WTC11 (cell line): Measurements from ENCODE around the gene LSM4. TPM values are rescaled to one million over a fixed set of nuclear protein-coding genes. Genes with fewer than 3 reads are reported as not detected.

Source experiments
- ATAC-seq: fragments of 200-7000 bp; cut with Tn5 transposase; 2 replicates; pipeline ENCODE4 v1.10.0; 2021; ENCODE audit warnings: mild to moderate bottlenecking, moderate library complexity
- CTCF ChIA-PET: fragments of 300-600 bp; sonication (Branson Sonifier 250); formaldehyde crosslinking; loops from one replicate; lab custom pipeline; 2021; ENCODE audit warnings: antibody characterized with exemption; lab: Charles Lee
- POLR2A ChIA-PET: fragments of 350-600 bp; sonication (Branson Sonifier 250); formaldehyde crosslinking; loops from one replicate; lab custom pipeline; 2021; ENCODE audit warnings: antibody characterized with exemption; lab: Charles Lee
- DNase-seq: peaks from one replicate; pipeline ENCODE4 v3.0.0; 2021; ENCODE audit warnings: low spot score
- H3K27ac Mint-ChIP-seq: 2 replicates; pipeline ENCODE4 v1.8.0; 2021; ENCODE audit warnings: mixed read lengths
- H3K27me3 Mint-ChIP-seq: 2 replicates; pipeline ENCODE4 v1.8.0; 2021; ENCODE audit warnings: low read depth, mild to moderate bottlenecking, moderate library complexity, mixed read lengths
- H3K36me3 Mint-ChIP-seq: 2 replicates; pipeline ENCODE4 v1.8.0; 2021; ENCODE audit warnings: mixed read lengths
- H3K4me1 Mint-ChIP-seq: 2 replicates; pipeline ENCODE4 v1.8.0; 2022; ENCODE audit warnings: mixed read lengths
- H3K4me3 Mint-ChIP-seq: 2 replicates; pipeline ENCODE4 v1.8.0; 2021; ENCODE audit warnings: mild to moderate bottlenecking, moderate library complexity, mixed read lengths
- H3K9me3 Mint-ChIP-seq: 2 replicates; pipeline ENCODE4 v1.8.0; 2021; ENCODE audit warnings: mixed read lengths
- ELF4 ChIP-seq: sonication (generic); formaldehyde crosslinking; IDR thresholded peaks from 2 replicates; pipeline ENCODE4 v1.8.1; 2022; ENCODE audit warnings: low read depth, mild to moderate bottlenecking, moderate library complexity, missing genetic modification reagents
- FOXP1 ChIP-seq: sonication (generic); formaldehyde crosslinking; IDR thresholded peaks from 2 replicates; pipeline ENCODE4 v1.8.0; 2022; ENCODE audit warnings: missing genetic modification reagents, mild to moderate bottlenecking, moderate library complexity, borderline replicate concordance
- GABPB1 ChIP-seq: sonication (generic); formaldehyde crosslinking; IDR thresholded peaks from 2 replicates; pipeline ENCODE4 v1.8.1; 2023; ENCODE audit warnings: mild to moderate bottlenecking, missing genetic modification reagents
- GTF2I ChIP-seq: fragments of 250-450 bp; sonication (Bioruptor Pico); conservative IDR thresholded peaks from 2 replicates; pipeline ENCODE4 v1.4.0; 2021; ENCODE audit warnings: mild to moderate bottlenecking
- JAZF1 ChIP-seq: fragments of 250-450 bp; sonication (Bioruptor Pico); IDR thresholded peaks from 2 replicates; pipeline ENCODE4 v1.9.0; 2021; ENCODE audit warnings: moderate library complexity, mild to moderate bottlenecking, inconsistent platforms
- NFYB ChIP-seq: sonication (generic); formaldehyde crosslinking; conservative IDR thresholded peaks from 2 replicates; pipeline ENCODE4 v1.8.0; 2022; ENCODE audit warnings: low read depth, missing genetic modification reagents
- PRRX2 ChIP-seq: fragments of 250-450 bp; sonication (Bioruptor Pico); IDR thresholded peaks from 2 replicates; pipeline ENCODE4 v1.8.0; 2021; ENCODE audit warnings: mild to moderate bottlenecking
- SP1 ChIP-seq: sonication (generic); formaldehyde crosslinking; conservative IDR thresholded peaks from 2 replicates; pipeline ENCODE4 v1.8.1; 2022; ENCODE audit warnings: missing genetic modification reagents
- TCF7 ChIP-seq: sonication (generic); formaldehyde crosslinking; IDR thresholded peaks from 2 replicates; pipeline ENCODE4 v1.8.0; 2022; ENCODE audit warnings: mild to moderate bottlenecking, low read depth, missing genetic modification reagents, moderate library complexity
- TP53 ChIP-seq: sonication (generic); formaldehyde crosslinking; IDR thresholded peaks from 2 replicates; pipeline ENCODE4 v1.8.1; 2023; ENCODE audit warnings: mild to moderate bottlenecking, missing genetic modification reagents
- ZNF121 ChIP-seq: sonication (generic); formaldehyde crosslinking; IDR thresholded peaks from 2 replicates; pipeline ENCODE4 v1.8.0; 2023; ENCODE audit warnings: missing genetic modification reagents
- ZNF317 ChIP-seq: sonication (generic); formaldehyde crosslinking; IDR thresholded peaks from 2 replicates; pipeline ENCODE4 v1.8.1; 2023; ENCODE audit warnings: low read depth, mild to moderate bottlenecking, moderate library complexity, missing genetic modification reagents, borderline replicate concordance
- ZNF396 ChIP-seq: fragments of 250-450 bp; sonication (Bioruptor Pico); IDR thresholded peaks from 2 replicates; pipeline ENCODE4 v1.8.0; 2021; ENCODE audit warnings: mild to moderate bottlenecking, moderate library complexity, borderline replicate concordance
- ZNF416 ChIP-seq: fragments of 250-450 bp; sonication (Bioruptor Pico); IDR thresholded peaks from 2 replicates; pipeline ENCODE4 v1.9.0; 2021; ENCODE audit warnings: mild to moderate bottlenecking, inconsistent platforms
- total RNA-seq: library from RNA; stranded (reverse); gene quantifications from 3 replicates; pipeline ENCODE4 v1.2.3, GENCODE V29; 2021
- TF ChIP-seq, protein P1 (sequence below): fragments of 250-450 bp; sonication (Bioruptor Pico); IDR thresholded peaks from 2 replicates; pipeline ENCODE4 v1.9.0; 2021; ENCODE audit warnings: mild to moderate bottlenecking
- TF ChIP-seq, protein P2 (sequence below): sonication (generic); formaldehyde crosslinking; IDR thresholded peaks from 2 replicates; pipeline ENCODE4 v1.8.1; 2023; ENCODE audit warnings: mild to moderate bottlenecking, moderate library complexity, missing genetic modification reagents
- TF ChIP-seq, protein P3 (sequence below): sonication (generic); formaldehyde crosslinking; IDR thresholded peaks from 2 replicates; pipeline ENCODE4 v1.8.0; 2023; ENCODE audit warnings: missing genetic modification reagents, mild to moderate bottlenecking, borderline replicate concordance
- TF ChIP-seq, protein P4 (sequence below): sonication (generic); formaldehyde crosslinking; IDR thresholded peaks from 2 replicates; pipeline ENCODE4 v1.8.1; 2022; ENCODE audit warnings: missing genetic modification reagents, borderline replicate concordance
- TF ChIP-seq, protein P5 (sequence below): sonication (generic); formaldehyde crosslinking; IDR thresholded peaks from 2 replicates; pipeline ENCODE4 v1.8.1; 2022; ENCODE audit warnings: low read depth, missing genetic modification reagents, borderline replicate concordance
- TF ChIP-seq, protein P6 (sequence below): fragments of 250-450 bp; sonication (Bioruptor Pico); IDR thresholded peaks from 2 replicates; pipeline ENCODE4 v2.1.2; 2022; ENCODE audit warnings: mild to moderate bottlenecking, moderate library complexity
- TF ChIP-seq, protein P7 (sequence below): sonication (generic); formaldehyde crosslinking; IDR thresholded peaks from 2 replicates; pipeline ENCODE4 v1.8.1; 2022; ENCODE audit warnings: mild to moderate bottlenecking, moderate library complexity, missing genetic modification reagents

The LSM4 gene
- total RNA-seq, 1 experiment from 2014 or later, result 373 TPM

DNA sequence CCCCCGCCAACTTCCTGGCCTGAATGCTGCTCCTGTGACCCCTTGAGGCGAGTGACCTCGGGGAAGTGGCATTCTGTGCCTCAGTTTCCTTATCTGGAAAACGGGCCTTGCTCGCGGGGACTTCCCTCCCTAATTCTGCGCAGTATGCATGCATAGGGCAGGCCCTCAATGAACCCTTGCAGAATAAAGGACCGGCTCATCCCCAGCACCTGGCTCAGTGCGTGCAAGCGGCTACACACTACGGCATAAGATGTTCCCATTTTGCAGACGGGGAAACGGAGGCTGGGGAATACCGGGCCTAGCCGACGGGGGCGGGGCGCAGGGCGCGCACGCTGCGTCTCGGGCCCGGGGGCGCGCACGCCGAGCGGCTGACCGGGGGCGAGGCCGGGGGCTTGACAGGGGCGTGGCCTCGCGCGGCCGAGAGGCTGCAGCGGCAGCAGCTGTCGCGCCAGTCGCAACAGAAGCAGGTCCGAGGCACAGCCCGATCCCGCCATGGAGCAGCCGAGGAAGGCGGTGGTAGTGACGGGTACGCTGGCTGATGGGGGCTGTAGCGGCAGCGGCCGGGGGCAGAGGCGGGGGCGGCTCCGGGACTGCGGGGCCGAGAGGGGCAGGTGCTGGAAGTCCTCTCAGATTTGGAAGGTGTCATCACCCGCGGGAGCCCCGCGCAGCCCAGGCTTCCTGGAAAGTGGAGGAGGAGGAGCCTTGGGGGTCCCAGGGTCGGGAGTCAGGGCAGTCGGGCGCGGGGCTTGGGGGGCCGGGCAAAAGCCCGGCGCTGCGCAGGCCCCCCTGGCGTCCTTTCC, 17.5 kb upstream of the LSM4 start, which contains the start of gene PGPEP1:
Gene PGPEP1, plus strand, starts transcription at position 409 of the 800 bp plus-strand sequence. Its CDS starts 84 bp downstream, at position 493.
- peak; percentile 81 for DNase-seq
- Mint-ChIP-seq H3K36me3 (peaks cover 4% of the 10 kb centered on the region; the same call in 1 of the 2 replicates), H3K9me3 (no peaks in the 10 kb centered on the region), H3K27ac (peak within 1 kb of the TSS; percentile 96; the same call in 1 of the 2 replicates), H3K4me1 (peaks cover 43% of the 10 kb centered on the region), H3K4me3 (peak within 1 kb of the TSS; percentile 79), H3K27me3 (no peaks in the 10 kb centered on the region)
- peak; percentile 44 for ATAC-seq
- ChIA-PET POLR2A (interaction anchor here (0.6 to 1.5 kb wide), 2 partner anchors 53 to 59 kb away, joined by 5 to 10 read pairs; partner anchors contain the start of gene JUND), CTCF (interaction anchor here (0.6 to 4.3 kb wide), 18 partner anchors 9 to 249 kb away, joined by 4 to 76 read pairs (median 7); partner anchors contain the start of genes IQCN, JUND, LSM4 and REX1BD)
- TF ChIP-seq, protein P1, sequence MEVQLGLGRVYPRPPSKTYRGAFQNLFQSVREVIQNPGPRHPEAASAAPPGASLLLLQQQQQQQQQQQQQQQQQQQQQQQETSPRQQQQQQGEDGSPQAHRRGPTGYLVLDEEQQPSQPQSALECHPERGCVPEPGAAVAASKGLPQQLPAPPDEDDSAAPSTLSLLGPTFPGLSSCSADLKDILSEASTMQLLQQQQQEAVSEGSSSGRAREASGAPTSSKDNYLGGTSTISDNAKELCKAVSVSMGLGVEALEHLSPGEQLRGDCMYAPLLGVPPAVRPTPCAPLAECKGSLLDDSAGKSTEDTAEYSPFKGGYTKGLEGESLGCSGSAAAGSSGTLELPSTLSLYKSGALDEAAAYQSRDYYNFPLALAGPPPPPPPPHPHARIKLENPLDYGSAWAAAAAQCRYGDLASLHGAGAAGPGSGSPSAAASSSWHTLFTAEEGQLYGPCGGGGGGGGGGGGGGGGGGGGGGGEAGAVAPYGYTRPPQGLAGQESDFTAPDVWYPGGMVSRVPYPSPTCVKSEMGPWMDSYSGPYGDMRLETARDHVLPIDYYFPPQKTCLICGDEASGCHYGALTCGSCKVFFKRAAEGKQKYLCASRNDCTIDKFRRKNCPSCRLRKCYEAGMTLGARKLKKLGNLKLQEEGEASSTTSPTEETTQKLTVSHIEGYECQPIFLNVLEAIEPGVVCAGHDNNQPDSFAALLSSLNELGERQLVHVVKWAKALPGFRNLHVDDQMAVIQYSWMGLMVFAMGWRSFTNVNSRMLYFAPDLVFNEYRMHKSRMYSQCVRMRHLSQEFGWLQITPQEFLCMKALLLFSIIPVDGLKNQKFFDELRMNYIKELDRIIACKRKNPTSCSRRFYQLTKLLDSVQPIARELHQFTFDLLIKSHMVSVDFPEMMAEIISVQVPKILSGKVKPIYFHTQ, result 0 out of 2 replicates have a peak, but pooled peaks have one; percentile 34
- TF ChIP-seq FOXP1 (CRISPR knock-in tag) (peak; percentile 50; the same call in 1 of the 2 replicates), PRRX2 (CRISPR knock-in tag) (no peak), JAZF1 (CRISPR knock-in tag) (no peak), ZNF416 (CRISPR knock-in tag) (0 out of 2 replicates have a peak, but pooled peaks have one; percentile 64), SP1 (CRISPR knock-in tag) (peak; percentile 95), ZNF317 (CRISPR knock-in tag) (no peak), GTF2I (CRISPR knock-in tag) (peak; percentile 96), ZNF121 (CRISPR knock-in tag) (peak; percentile 61), GABPB1 (CRISPR knock-in tag) (no peak; the same call in 1 of the 2 replicates), ZNF396 (CRISPR knock-in tag) (0 out of 2 replicates have a peak, but pooled peaks have one; percentile 5), ELF4 (CRISPR knock-in tag) (no peak), NFYB (no peak), TP53 (0 out of 2 replicates have a peak, but pooled peaks have one; percentile 34), TCF7 (CRISPR knock-in tag) (no peak)
- TF ChIP-seq, protein P2, sequence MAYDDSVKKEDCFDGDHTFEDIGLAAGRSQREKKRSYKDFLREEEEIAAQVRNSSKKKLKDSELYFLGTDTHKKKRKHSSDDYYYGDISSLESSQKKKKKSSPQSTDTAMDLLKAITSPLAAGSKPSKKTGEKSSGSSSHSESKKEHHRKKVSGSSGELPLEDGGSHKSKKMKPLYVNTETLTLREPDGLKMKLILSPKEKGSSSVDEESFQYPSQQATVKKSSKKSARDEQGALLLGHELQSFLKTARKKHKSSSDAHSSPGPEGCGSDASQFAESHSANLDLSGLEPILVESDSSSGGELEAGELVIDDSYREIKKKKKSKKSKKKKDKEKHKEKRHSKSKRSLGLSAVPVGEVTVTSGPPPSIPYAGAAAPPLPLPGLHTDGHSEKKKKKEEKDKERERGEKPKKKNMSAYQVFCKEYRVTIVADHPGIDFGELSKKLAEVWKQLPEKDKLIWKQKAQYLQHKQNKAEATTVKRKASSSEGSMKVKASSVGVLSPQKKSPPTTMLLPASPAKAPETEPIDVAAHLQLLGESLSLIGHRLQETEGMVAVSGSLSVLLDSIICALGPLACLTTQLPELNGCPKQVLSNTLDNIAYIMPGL (CRISPR knock-in tag), result 0 out of 2 replicates have a peak, but pooled peaks have one; percentile 52
- TF ChIP-seq, protein P3, sequence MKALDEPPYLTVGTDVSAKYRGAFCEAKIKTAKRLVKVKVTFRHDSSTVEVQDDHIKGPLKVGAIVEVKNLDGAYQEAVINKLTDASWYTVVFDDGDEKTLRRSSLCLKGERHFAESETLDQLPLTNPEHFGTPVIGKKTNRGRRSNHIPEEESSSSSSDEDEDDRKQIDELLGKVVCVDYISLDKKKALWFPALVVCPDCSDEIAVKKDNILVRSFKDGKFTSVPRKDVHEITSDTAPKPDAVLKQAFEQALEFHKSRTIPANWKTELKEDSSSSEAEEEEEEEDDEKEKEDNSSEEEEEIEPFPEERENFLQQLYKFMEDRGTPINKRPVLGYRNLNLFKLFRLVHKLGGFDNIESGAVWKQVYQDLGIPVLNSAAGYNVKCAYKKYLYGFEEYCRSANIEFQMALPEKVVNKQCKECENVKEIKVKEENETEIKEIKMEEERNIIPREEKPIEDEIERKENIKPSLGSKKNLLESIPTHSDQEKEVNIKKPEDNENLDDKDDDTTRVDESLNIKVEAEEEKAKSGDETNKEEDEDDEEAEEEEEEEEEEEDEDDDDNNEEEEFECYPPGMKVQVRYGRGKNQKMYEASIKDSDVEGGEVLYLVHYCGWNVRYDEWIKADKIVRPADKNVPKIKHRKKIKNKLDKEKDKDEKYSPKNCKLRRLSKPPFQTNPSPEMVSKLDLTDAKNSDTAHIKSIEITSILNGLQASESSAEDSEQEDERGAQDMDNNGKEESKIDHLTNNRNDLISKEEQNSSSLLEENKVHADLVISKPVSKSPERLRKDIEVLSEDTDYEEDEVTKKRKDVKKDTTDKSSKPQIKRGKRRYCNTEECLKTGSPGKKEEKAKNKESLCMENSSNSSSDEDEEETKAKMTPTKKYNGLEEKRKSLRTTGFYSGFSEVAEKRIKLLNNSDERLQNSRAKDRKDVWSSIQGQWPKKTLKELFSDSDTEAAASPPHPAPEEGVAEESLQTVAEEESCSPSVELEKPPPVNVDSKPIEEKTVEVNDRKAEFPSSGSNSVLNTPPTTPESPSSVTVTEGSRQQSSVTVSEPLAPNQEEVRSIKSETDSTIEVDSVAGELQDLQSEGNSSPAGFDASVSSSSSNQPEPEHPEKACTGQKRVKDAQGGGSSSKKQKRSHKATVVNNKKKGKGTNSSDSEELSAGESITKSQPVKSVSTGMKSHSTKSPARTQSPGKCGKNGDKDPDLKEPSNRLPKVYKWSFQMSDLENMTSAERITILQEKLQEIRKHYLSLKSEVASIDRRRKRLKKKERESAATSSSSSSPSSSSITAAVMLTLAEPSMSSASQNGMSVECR, result 0 out of 2 replicates have a peak, but pooled peaks have one; percentile 2
- TF ChIP-seq, protein P4, sequence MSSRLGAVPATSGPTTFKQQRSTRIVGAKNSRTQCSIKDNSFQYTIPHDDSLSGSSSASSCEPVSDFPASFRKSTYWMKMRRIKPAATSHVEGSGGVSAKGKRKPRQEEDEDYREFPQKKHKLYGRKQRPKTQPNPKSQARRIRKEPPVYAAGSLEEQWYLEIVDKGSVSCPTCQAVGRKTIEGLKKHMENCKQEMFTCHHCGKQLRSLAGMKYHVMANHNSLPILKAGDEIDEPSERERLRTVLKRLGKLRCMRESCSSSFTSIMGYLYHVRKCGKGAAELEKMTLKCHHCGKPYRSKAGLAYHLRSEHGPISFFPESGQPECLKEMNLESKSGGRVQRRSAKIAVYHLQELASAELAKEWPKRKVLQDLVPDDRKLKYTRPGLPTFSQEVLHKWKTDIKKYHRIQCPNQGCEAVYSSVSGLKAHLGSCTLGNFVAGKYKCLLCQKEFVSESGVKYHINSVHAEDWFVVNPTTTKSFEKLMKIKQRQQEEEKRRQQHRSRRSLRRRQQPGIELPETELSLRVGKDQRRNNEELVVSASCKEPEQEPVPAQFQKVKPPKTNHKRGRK (CRISPR knock-in tag), result no peak
- TF ChIP-seq, protein P5, sequence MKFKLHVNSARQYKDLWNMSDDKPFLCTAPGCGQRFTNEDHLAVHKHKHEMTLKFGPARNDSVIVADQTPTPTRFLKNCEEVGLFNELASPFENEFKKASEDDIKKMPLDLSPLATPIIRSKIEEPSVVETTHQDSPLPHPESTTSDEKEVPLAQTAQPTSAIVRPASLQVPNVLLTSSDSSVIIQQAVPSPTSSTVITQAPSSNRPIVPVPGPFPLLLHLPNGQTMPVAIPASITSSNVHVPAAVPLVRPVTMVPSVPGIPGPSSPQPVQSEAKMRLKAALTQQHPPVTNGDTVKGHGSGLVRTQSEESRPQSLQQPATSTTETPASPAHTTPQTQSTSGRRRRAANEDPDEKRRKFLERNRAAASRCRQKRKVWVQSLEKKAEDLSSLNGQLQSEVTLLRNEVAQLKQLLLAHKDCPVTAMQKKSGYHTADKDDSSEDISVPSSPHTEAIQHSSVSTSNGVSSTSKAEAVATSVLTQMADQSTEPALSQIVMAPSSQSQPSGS (CRISPR knock-in tag), result no peak
- TF ChIP-seq, protein P6, sequence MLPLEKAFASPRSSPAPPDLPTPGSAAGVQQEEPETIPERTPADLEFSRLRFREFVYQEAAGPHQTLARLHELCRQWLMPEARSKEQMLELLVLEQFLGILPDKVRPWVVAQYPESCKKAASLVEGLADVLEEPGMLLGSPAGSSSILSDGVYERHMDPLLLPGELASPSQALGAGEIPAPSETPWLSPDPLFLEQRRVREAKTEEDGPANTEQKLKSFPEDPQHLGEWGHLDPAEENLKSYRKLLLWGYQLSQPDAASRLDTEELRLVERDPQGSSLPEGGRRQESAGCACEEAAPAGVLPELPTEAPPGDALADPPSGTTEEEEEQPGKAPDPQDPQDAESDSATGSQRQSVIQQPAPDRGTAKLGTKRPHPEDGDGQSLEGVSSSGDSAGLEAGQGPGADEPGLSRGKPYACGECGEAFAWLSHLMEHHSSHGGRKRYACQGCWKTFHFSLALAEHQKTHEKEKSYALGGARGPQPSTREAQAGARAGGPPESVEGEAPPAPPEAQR (CRISPR knock-in tag), result 0 out of 2 replicates have a peak, but pooled peaks have one; percentile 44
- TF ChIP-seq, protein P7, sequence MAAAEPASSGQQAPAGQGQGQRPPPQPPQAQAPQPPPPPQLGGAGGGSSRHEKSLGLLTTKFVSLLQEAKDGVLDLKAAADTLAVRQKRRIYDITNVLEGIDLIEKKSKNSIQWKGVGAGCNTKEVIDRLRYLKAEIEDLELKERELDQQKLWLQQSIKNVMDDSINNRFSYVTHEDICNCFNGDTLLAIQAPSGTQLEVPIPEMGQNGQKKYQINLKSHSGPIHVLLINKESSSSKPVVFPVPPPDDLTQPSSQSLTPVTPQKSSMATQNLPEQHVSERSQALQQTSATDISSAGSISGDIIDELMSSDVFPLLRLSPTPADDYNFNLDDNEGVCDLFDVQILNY (CRISPR knock-in tag), result peak; percentile 60; the same call in 1 of the 2 replicates
